T1000 (cell line): Measurements from ENCODE around the gene MDH1B.
A peak's percentile ranks its signal among the peaks of the same experiment; 100 is the strongest.

Experiments
- DNase-seq: peaks from one replicate; lab custom pipeline; 2025; ENCODE audit warnings: mixed read lengths; lab: John Stamatoyannopoulos, UW

The MDH1B gene

DNA sequence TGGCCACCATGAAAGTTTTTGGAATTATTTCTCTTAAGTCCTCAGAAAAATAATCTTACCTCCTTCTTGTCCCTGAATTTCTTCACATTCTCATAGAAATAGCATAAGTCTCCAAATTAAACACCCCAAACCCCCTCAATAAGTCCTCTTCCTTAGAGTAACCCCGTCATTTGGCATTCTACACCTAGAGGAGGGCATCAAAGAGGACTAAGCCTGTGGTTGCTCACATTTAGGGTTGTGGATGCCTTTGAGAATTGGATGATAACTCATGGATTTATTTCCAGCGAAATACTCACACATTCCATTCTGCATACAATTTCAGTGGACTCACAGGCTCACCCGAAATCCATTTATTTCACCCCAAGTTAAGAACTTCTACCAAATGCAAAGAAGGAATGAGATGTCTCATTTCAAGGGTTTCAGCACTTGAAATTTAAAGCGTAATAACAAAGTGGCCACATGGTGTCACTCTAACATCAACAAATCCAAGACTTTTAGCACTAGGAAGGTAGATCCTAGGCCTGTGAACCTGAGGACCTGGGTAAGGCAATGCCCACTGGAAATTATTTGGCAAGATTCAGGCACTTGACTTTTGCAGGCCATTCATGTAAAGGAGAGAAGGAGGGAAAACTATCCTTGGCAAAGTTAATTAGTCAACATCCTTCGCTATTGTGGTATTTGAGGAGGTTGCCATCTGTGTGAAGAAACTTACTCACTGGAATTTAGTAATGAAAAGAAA, 71.6 kb downstream of the MDH1B start:
- DNase-seq: peak; percentile 16

- no peak for DNase-seq
Observed at GRCh38 chr2:206692971-206693370, 72.2 kb downstream of the MDH1B start.

DNA sequence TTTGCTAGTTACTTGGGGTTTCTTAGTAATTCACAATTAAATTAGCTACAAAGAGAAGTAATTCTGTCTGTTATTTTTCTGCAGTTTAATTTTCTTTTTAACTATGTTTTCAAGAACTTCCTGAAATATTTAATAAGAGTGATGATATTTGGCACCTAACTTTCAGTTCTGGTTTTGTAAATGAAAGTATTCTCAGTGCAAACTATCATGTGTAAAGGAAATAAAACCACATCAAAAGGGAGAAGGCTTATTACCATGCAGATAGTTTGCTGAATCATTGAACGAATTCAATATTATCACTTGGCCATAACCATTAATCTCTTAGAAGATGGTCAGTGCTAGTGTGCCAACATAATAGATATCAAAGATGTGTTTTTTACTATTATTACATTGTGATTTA, 76.1 kb downstream of the MDH1B start:
- DNase-seq: no peak

GRCh38 chr2:206688453-206688852, 76.7 kb downstream of the MDH1B start:
- no peak for DNase-seq
